GF-D8 (cell line): ENCODE measurements around the gene RAPGEF2.
"Not testable (repeated sequence)": the region's sequence is repeated elsewhere in the genome, so short reads cannot be mapped to it uniquely, and the experiment has no call there.

Source experiments
- DNase-seq: peaks from one replicate; lab custom pipeline; 2025; lab: John Stamatoyannopoulos, UW

RAPGEF2 gene

DNA sequence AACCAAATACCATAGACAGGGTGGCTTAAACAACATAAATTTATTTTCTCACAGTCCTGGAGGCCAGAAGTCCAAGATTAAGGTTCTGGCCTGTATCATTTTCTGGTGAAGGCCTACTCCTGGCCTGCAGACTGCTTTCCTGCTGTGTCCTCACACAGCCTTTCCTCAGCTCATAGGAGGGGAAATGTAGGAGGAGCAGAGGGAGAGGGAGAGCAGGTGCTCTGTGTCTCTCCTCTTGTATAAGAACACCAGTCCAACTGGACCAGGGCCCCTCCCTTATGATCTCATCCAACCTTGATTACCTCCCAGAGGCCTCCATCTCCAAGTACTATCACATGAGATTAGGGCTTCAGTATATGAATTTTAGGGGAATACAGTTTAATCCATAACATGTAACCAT, 34.3 kb downstream of the RAPGEF2 start:
- DNase-seq = no peak

- DNase-seq = no peak
These were observed 35.6 kb downstream of the RAPGEF2 start for GRCh38 chr4:159138436-159138835.

DNA sequence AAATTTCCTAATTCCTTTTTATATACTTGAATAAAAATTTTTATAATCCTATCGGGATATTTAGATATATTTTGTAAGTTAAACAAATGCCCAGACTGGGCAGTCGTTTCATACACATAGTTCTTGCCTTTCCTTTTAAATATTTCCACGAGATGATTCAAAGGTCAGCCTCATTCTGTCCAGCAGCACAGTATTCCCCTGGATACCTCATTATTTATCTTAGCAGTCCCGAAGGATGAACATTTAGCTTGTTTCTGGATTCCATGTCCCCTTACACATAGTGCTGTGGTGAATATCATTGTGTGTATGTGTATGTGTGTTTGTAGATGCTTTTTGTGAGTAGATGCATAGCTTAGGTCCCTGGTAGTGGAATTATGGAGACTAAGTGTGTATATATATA, 38.3 kb downstream of the RAPGEF2 start:
- no peak for DNase-seq

- DNase-seq = no peak
These were observed 39.4 kb downstream of the RAPGEF2 start for GRCh38 chr4:159142241-159142640.

GRCh38 chr4:159142681-159143384, 40.0 kb downstream of the RAPGEF2 start:
- DNase-seq = no peak

DNA sequence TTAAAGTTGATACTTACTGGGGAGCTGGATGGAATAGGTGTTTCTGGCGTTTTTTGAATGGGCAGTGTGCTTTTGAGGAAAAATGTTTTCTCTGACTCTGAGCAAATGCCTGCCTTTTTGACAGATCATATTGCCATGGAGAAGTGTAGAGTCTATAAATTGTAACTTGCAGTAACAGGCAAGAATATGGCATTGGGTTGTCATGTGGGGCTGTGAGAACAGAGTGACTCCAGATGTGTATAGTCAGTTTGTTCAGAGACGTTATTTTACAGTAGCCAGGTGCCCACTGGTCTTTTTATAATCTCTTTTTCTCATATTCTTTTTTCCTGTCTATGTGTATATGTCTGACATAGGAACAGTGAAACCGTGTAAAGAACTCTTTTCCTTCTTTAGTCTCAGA, 40.8 kb downstream of the RAPGEF2 start:
- no peak for DNase-seq

DNA sequence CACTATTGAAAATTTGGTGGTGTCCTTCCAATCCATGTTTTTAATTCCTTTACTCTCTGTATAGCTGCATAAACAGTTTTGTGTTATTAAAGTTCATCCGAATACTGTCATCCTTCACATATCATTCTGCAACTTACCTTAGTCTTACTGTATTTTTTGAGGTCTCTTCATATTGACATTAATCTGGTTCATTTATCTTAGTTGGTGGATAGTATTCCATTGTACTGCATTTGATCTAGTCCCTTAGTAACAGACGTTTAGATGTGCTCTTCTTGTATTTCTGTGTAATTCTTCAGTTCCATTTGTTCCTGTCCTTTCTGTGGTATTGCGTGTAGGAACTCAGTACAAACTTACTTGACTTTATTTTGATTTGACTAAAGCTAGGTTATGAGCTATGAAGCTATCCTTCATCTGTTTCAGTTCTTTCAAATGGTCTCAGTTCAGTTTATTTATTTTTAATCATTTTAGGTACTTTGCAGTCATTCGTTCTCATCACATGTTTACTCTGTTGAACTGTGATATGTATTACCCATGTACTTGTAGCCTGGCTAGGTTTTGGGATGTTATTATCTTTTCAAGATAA, 41.3 kb downstream of the RAPGEF2 start:
- no peak for DNase-seq

DNA sequence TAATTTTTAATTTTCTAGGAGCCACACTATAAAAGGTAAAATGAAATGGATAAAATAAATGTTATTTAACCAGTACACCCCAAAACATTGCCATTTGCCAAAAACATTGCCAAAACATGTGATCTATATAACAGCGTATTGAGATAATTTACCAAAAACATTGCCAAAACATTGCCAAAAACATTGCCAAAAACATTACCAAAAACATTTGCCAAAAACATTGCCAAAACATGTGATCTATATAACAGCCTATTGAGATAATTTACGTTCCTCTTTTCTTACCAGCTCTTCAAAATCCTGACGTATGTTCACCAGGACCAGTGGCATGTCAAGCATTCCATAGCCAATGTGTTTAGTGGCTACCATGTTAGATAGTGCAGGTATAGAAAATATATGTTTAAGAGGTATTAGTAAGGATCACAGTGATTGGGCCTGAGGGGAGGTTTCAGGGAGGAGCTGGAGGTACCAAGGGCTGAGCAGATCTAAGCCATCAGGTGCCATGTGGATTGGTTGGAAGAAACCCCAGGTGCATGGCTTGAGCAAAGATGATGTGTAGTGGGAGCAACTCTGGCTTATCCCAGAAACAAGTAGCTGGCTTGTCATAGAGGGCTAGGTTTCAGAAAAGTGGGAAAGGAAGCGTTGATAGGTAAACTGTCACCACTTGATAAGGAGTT, 42.6 kb downstream of the RAPGEF2 start:
- DNase-seq = no peak

- no peak for DNase-seq
These were observed 43.1 kb downstream of the RAPGEF2 start for GRCh38 chr4:159145992-159146330.

- no peak for DNase-seq
These were observed 43.6 kb downstream of the RAPGEF2 start for GRCh38 chr4:159146488-159146887.

- DNase-seq = no peak
These were observed 45.6 kb downstream of the RAPGEF2 start for GRCh38 chr4:159148441-159148840.

DNA sequence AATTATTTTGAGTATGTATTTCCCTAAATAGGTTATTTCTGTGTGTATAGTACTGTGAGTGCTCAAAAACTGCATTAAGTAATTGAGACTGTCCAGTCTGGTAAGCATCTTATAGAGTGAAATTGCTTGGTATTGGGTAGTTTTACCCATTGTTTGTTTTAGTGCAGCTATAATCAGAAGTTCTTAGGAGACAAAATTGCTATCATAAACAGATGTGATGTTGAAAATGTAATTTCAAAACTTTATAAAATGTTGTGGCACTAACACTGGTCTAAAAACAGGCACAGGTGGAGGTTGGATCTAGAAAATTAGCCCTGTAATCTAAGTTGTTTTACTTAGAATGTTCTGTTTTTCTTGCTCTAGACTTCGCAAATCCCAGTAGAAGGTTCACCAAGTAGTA, 46.8 kb downstream of the RAPGEF2 start:
- no peak for DNase-seq

GRCh38 chr4:159150396-159150795, 47.5 kb downstream of the RAPGEF2 start:
- no peak for DNase-seq

GRCh38 chr4:159150821-159151390, 48.0 kb downstream of the RAPGEF2 start:
- DNase-seq = no peak

GRCh38 chr4:159151689-159152088, 48.8 kb downstream of the RAPGEF2 start:
- DNase-seq = no peak

DNA sequence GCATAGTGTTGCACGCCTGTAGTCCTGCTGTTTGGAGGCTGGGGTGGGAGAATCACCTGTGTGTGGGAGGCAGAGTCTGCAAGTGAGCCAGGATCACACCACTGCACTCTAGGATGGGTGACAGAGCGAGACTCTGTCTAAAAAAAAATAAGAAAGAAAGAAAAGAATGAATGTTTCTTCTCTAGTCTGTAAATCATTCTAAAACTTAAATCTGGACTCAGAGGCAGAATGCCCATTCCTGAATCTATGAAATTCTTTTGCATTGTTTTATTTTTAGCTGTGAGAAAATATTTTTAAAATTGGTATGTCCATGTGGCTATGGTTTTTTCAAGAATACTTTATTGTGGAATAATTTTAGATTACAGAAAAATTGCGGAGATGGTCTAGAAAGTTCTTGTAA, 49.3 kb downstream of the RAPGEF2 start:
- DNase-seq = no peak

DNA sequence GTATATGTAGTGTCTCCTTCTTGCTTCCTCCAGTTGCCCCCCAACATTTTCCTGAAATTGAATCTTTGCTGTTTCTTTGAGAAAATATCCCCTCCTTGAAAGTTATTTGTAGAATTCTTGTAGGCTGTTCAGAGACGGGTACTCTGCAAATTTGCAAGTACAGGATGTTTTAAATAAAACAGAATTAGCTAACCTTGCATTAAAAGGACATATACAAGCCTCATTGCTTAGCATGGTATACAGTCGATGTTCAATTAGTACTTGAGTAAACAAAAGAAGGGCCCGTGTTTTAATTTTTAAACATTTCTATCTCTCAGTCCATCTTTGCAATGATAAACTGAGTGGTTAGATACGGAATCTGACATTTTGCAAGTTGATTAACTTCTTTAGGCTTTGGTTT, 50.8 kb downstream of the RAPGEF2 start:
- no peak for DNase-seq

DNA sequence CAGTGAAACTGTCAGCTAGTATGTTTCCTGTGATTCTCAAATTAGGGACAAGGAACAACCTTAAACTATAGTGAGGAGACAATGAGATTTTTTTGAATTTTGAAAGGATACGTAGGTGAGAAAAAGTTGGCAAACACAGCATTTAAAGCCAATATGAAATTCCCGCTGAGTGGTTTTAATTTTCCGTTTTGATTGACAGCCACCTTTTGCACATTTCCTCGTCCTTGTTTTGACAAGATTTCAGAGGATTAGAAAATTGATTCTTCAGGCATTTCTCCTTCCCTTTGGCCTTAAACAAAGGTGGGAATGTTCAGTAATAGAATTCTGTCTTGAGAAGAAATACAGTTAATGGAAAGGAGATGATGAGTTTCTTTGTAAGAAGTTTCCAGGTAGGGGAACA, 52.2 kb downstream of the RAPGEF2 start:
- no peak for DNase-seq

- DNase-seq = no peak
These were observed 55.3 kb downstream of the RAPGEF2 start for GRCh38 chr4:159158083-159158617.

DNA sequence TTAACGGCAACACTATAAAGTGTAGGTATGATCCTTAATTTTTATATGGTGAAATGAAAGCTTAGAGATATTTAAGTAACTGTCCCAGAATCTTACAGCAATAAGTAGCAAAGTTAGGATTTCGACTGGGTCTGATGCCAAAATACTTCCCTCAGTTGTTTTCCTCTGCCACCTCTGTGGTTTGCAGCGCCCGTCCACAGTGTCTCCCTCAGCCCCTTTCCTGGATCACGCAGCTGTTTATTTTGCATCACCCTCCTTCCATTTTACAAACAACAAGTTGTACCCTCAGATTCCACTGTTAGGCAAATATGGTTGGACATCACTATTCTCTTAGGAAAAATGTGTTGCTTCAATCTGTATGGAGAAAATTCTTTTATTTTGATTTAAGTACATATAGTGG, 56.1 kb downstream of the RAPGEF2 start:
- DNase-seq = no peak

DNA sequence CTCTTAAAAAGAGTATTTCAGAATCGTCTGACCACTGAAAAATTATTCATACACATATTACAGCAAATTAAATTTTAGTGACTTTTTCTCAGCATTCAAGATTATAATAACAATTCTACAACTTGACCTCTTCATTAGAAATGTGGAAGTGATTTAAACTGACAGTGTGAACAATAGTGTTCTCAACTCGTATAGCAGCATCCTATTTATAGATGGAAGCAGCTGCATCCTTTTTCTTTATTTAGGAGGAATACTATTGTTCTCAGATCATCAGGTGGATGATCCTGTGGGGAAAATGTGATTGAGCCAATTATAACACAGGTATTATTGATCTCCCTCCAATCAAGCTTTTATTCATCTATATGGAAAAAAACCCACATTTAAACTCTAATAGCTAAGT, 56.7 kb downstream of the RAPGEF2 start:
- DNase-seq = no peak

DNA sequence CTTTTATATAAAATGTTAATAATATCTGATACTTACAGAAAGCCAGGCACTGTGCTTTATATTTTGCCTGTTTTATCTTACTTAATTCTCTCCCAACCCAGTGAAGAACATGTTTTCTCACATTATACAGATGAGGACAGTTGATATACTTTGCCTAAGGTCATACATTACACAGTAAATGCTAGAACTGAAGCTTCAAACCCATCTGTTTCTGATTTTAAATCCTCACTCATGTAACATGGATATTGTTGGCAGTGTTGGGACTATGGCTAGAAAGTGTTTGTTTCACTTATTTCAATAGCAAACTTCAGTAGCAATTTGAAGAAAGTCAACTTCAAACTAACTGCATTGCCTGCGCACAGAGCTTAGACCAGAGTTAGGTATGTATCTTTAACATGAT, 57.4 kb downstream of the RAPGEF2 start:
- DNase-seq = no peak

DNA sequence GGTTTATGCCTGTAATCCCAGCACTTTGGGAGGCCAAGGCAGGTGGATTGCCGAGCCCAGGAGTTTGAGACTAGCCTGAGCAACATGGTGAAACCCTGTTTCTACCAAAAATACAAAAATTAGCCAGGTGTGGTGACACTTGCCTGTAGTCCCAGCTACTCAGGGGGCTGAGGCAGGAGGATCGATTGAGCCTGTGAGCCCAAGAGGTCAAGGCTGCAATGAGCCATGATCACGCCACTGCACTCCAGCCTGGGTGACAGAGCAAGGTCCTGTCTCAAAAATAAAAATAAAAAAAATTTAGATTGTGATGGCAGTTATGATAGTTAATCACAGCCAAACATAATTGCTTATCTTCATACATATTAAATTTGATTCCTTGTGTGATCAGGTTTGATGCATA, 58.6 kb downstream of the RAPGEF2 start:
- not testable (repeated sequence) for DNase-seq
